OCI-LY7 (cell line): ENCODE data around the gene DRGX. TPM values are rescaled to one million over a fixed set of nuclear protein-coding genes. Genes with fewer than 3 reads are reported as not detected.
A peak's percentile ranks its signal among the peaks of the same experiment; 100 is the strongest.

Source experiments
- BruUV-seq: library from RNA; stranded (reverse); fragments of 400-500 nt; replicated peaks from 2 replicates; lab custom pipeline; 2021; lab: Mats Ljungman, UMichigan
- CTCF ChIA-PET: fragments of 300-600 bp; sonication (Branson Sonifier 250); formaldehyde crosslinking; loops from one replicate; lab custom pipeline; 2022; ENCODE audit warnings: antibody characterized with exemption; ENCODE audit not compliant: unreplicated experiment; lab: Charles Lee
- POLR2A ChIA-PET: fragments of 300-600 bp; sonication (Branson Sonifier 250); formaldehyde crosslinking; loops from one replicate; lab custom pipeline; 2022; ENCODE audit warnings: antibody characterized with exemption; lab: Charles Lee
- DNase-seq: peaks from one replicate; pipeline ENCODE4 v3.0.0-alpha.2; 2015; ENCODE audit warnings: low spot score
- H2AFZ ChIP-seq: fragments of 200-600 bp; sonication (generic), shearing (Covaris generic); 2 replicates; pipeline ENCODE4 v1.6.1; 2014; ENCODE audit warnings: mild to moderate bottlenecking, antibody characterized with exemption, low read length, moderate library complexity
- H3K27ac ChIP-seq: fragments of 200-600 bp; sonication (generic); 2 replicates; pipeline ENCODE4 v1.5.1; 2014; ENCODE audit warnings: mixed run types, low read depth, mild to moderate bottlenecking, moderate library complexity, low read length, inconsistent platforms; ENCODE audit not compliant: poor library complexity, severe bottlenecking
- H3K36me3 ChIP-seq: fragments of 200-600 bp; sonication (generic); 2 replicates; pipeline ENCODE4 v1.6.1; 2014; ENCODE audit warnings: mild to moderate bottlenecking, antibody characterized with exemption, low read length, moderate library complexity, mixed read lengths; ENCODE audit not compliant: insufficient read depth
- H3K4me1 ChIP-seq: fragments of 200-600 bp; sonication (generic); 2 replicates; pipeline ENCODE4 v1.5.1; 2014; ENCODE audit warnings: mild to moderate bottlenecking, low read length; ENCODE audit not compliant: insufficient read depth, poor library complexity, severe bottlenecking
- H3K4me2 ChIP-seq: fragments of 200-600 bp; sonication (generic); 2 replicates; pipeline ENCODE4 v1.6.1; 2014; ENCODE audit warnings: mild to moderate bottlenecking, low read length
- H3K4me3 ChIP-seq: fragments of 200-600 bp; sonication (generic); 2 replicates; pipeline ENCODE4 v1.5.1; 2014; ENCODE audit warnings: mild to moderate bottlenecking, low read depth, low read length; ENCODE audit not compliant: poor library complexity, severe bottlenecking
- H3K79me2 ChIP-seq: fragments of 200-600 bp; sonication (generic); 2 replicates; pipeline ENCODE4 v1.6.1; 2016; ENCODE audit warnings: low read depth, mild to moderate bottlenecking, low read length, moderate library complexity, mixed read lengths; ENCODE audit not compliant: insufficient read depth
- H3K9me2 ChIP-seq: fragments of 200-600 bp; sonication (generic); 2 replicates; pipeline ENCODE4 v1.6.1; 2016; ENCODE audit warnings: mild to moderate bottlenecking, low read length, mixed read lengths; ENCODE audit not compliant: insufficient read depth
- H3K9me3 ChIP-seq: fragments of 200-600 bp; sonication (generic); 2 replicates; pipeline ENCODE4 v1.6.1; 2014; ENCODE audit warnings: mild to moderate bottlenecking, mixed run types, low read length, mixed read lengths
- H4K20me1 ChIP-seq: fragments of 200-600 bp; sonication (generic); 2 replicates; pipeline ENCODE4 v1.6.1; 2014; ENCODE audit warnings: mild to moderate bottlenecking, antibody characterized with exemption, low read length, moderate library complexity, mixed read lengths; ENCODE audit not compliant: insufficient read depth
- EZH2phosphoT487 ChIP-seq: fragments of 200-600 bp; sonication (generic); IDR thresholded peaks from 2 replicates; pipeline ENCODE4 v1.6.1; 2018; ENCODE audit warnings: low read depth, borderline replicate concordance, mild to moderate bottlenecking, mixed run types, antibody characterized with exemption, low read length, moderate library complexity, mixed read lengths
- intact Hi-C: fragments of 100-400 bp; cut with micrococcal nuclease; formaldehyde crosslinking; loops from one replicate; pipeline ENCODE4 v1.10.0; 2022; ENCODE audit not compliant: unreplicated experiment
- total RNA-seq, 2 experiments: library from RNA; depleted of rRNA in 1 of 2; stranded (reverse); fragments of >200 nt in 1 of 2; shearing (Covaris generic) in 1 of 2; gene quantifications; 2 replicates each; pipeline ENCODE4 v1.2.3, GENCODE V29; 2014 to 2022
- TF ChIP-seq, protein P1 (sequence below): fragments of 200-600 bp; sonication (generic); conservative IDR thresholded peaks from 2 replicates; pipeline ENCODE4 v1.5.1; 2014; ENCODE audit warnings: mild to moderate bottlenecking, antibody characterized with exemption, low read length, moderate library complexity, mixed read lengths

DRGX gene
- total RNA-seq, 2 experiments from 2014 or later, result not detected

DNA sequence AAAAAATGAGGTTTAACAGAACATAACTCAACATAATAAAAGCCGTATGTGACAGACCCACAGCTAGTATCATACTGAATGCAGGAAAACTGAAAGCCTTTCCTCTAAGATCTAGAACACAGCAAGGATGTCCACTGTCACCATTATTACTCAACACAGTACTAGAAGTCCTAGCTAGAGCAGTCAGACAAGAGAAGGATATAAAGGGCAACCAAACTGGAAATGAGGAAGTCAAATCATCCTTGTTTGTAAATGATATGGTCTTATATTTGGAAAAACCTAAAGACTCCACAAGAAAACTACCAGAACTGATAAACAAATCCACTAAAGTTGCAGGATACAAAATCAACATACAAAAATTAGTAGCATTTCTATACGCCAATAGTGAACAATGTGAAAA is 51.0 kb downstream of the DRGX start:
- no peak overlapping the region for H3K27ac ChIP-seq
- H3K9me3 ChIP-seq, result no peaks in the 10 kb centered on the region
- H4K20me1 ChIP-seq, result no peaks in the 10 kb centered on the region
- H2AFZ ChIP-seq, result no peak overlapping the region
- H3K36me3 ChIP-seq, result no peaks in the 10 kb centered on the region
- TF ChIP-seq, protein P1, sequence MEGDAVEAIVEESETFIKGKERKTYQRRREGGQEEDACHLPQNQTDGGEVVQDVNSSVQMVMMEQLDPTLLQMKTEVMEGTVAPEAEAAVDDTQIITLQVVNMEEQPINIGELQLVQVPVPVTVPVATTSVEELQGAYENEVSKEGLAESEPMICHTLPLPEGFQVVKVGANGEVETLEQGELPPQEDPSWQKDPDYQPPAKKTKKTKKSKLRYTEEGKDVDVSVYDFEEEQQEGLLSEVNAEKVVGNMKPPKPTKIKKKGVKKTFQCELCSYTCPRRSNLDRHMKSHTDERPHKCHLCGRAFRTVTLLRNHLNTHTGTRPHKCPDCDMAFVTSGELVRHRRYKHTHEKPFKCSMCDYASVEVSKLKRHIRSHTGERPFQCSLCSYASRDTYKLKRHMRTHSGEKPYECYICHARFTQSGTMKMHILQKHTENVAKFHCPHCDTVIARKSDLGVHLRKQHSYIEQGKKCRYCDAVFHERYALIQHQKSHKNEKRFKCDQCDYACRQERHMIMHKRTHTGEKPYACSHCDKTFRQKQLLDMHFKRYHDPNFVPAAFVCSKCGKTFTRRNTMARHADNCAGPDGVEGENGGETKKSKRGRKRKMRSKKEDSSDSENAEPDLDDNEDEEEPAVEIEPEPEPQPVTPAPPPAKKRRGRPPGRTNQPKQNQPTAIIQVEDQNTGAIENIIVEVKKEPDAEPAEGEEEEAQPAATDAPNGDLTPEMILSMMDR, result no peak
- no peak for TF ChIP-seq EZH2phosphoT487
- no peak overlapping the region for H3K4me3 ChIP-seq
- no peaks in the 10 kb centered on the region for H3K79me2 ChIP-seq
- no peaks in the 10 kb centered on the region for H3K9me2 ChIP-seq
- no peak overlapping the region for H3K4me2 ChIP-seq
- H3K4me1 ChIP-seq, result no peaks in the 10 kb centered on the region
- POLR2A ChIA-PET, result no interaction called here
- no TSS peak for BruUV-seq
- no peak for DNase-seq
- CTCF ChIA-PET, result no interaction called here
- intact Hi-C loops, result no loop called here

DNA sequence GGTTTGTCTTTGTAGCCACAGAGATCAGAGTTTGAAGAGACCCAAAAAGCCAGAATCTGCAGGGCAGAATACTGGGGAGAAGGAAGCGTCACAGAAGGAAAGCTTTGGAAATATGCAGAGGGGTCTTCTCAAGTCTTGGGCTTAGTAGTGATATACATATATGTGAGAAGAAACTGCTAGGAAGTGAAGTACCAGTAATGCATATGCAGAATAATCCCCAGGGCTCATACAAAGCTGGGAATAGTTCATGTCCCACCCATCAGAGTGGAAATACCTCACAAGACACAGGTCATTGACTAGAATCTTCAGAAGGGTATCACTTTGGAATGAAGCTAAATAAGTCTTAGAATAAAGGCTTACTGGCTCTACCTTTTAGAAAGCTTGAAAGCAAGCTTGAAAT is 57.3 kb downstream of the DRGX start:
- intact Hi-C loops, result no loop called here
- Histone ChIP-seq H3K9me2 (no peaks in the 10 kb centered on the region), H3K4me3 (no peak overlapping the region), H3K79me2 (no peaks in the 10 kb centered on the region), H4K20me1 (no peaks in the 10 kb centered on the region), H3K36me3 (no peaks in the 10 kb centered on the region), H3K4me2 (no peak overlapping the region), H3K27ac (no peak overlapping the region), H3K4me1 (no peaks in the 10 kb centered on the region), H2AFZ (no peak overlapping the region), H3K9me3 (no peaks in the 10 kb centered on the region)
- TF ChIP-seq, protein P1, result no peak
- no peak for TF ChIP-seq EZH2phosphoT487
- no peak for DNase-seq
- CTCF ChIA-PET, result no interaction called here
- POLR2A ChIA-PET, result interaction anchor here (0.7 to 0.9 kb wide), 3 partner anchors 31 to 506 kb away, joined by 3 read pairs; no protein-coding TSS in a partner anchor
- no TSS peak for BruUV-seq

DNA sequence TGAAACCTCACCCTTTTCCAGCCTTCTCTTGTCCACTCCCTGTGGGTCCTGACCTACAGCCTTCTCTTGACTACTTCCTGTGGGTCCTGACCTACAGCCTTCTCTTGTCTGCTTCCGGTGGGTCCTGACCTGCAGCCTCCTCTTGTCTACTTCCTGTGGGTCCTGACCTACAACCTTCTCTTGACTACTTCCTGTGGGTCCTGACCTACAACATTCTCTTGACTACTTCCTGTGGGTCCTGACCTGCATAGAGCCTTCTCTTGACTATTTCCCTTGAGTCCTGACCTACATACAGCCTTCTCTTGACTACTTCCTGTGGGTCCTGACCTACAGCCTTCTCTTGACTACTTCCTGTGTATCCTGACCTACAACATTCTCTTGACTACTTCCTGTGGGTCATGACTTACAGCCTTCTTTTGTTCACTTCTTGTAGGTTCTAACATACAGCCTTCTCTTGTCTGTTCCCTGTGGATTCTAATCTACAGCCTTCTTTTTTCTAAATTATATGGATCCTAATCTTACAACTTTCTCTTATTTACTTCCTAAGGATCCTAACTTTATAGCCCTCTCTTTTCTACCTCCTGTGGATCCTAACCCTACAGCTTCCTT is 60.4 kb downstream of the DRGX start:
- CTCF ChIA-PET, result no interaction called here

More for the DNA sequence above, 60.4 kb downstream of the DRGX start:
- no peak overlapping the region for H3K4me2 ChIP-seq
- H3K9me2 ChIP-seq, result no peaks in the 10 kb centered on the region
- POLR2A ChIA-PET, result no interaction called here
- TF ChIP-seq EZH2phosphoT487, result no peak
- H3K9me3 ChIP-seq, result no peaks in the 10 kb centered on the region
- no peak overlapping the region for H3K27ac ChIP-seq
- H3K4me3 ChIP-seq, result no peak overlapping the region
- peak; percentile 29 for DNase-seq
- peak overlapping the region; percentile 75 for H2AFZ ChIP-seq
- no peaks in the 10 kb centered on the region for H3K36me3 ChIP-seq
- no peaks in the 10 kb centered on the region for H3K79me2 ChIP-seq
- BruUV-seq, result no TSS peak
- H3K4me1 ChIP-seq, result no peaks in the 10 kb centered on the region
- intact Hi-C loops, result no loop called here
- H4K20me1 ChIP-seq, result no peaks in the 10 kb centered on the region
